ENCODE measurements around the gene RCAN1. TPM values are rescaled to one million over a fixed set of nuclear protein-coding genes. Genes with fewer than 3 reads are reported as not detected.
"Not testable (repeated sequence)": the region's sequence is repeated elsewhere in the genome, so short reads cannot be mapped to it uniquely, and the experiment has no call there.

The RCAN1 gene
- polyA plus RNA-seq, 3 donors = 5.2 to 17.5 (median 15.1) TPM

- H3K9me3 Mint-ChIP-seq; H3K9me3 ChIP-seq (replicated peaks in 1 of 2; ENCODE audit: control insufficient read depth in 1 of 2, insufficient read depth in 1 of 2, low read length in 2 of 2); H3K27me3 Mint-ChIP-seq (ENCODE audit: low read depth in 3 of 3); intact Hi-C loops (cut with micrococcal nuclease); H3K4me1 ChIP-seq (ENCODE audit: control insufficient read depth in 1 of 2, insufficient read depth in 2 of 2, low read length in 2 of 2); H4K20me1 ChIP-seq (ENCODE audit: insufficient read depth, low read length); H3K27me3 ChIP-seq (ENCODE audit: control insufficient read depth in 2 of 2, insufficient read depth in 2 of 2, low read length in 2 of 2); H3K27ac ChIP-seq (ENCODE audit: low read depth in 1 of 2, low read length in 2 of 2); DNase-seq; H3K4me3 Mint-ChIP-seq; H3K4me1 Mint-ChIP-seq; H3K79me2 ChIP-seq (ENCODE audit: insufficient read depth, low read length); H3K4me3 ChIP-seq (replicated peaks in 1 of 3; ENCODE audit: low read depth in 2 of 3, low read length in 3 of 3); H3K36me3 ChIP-seq (replicated peaks in 1 of 2; ENCODE audit: control insufficient read depth in 1 of 2, insufficient read depth in 2 of 2, low read length in 2 of 2); H3K9ac ChIP-seq (ENCODE audit: insufficient read depth, low read length, poor library complexity, severe bottlenecking); H2AFZ ChIP-seq (ENCODE audit: insufficient read depth, low read depth, low read length, poor library complexity, severe bottlenecking); H3K36me3 Mint-ChIP-seq; H3K4me2 ChIP-seq (replicated peaks; ENCODE audit: extremely low read depth, low read length, poor library complexity, severe bottlenecking); H3K27ac Mint-ChIP-seq: not testable (repeated sequence)
- WGBS (ENCODE audit: insufficient coverage) = no CpG with 5 or more reads among the region's 3 CpGs
Measured at GRCh38 chr21:34483435-34483834, 131.5 kb downstream of the RCAN1 start.

DNA sequence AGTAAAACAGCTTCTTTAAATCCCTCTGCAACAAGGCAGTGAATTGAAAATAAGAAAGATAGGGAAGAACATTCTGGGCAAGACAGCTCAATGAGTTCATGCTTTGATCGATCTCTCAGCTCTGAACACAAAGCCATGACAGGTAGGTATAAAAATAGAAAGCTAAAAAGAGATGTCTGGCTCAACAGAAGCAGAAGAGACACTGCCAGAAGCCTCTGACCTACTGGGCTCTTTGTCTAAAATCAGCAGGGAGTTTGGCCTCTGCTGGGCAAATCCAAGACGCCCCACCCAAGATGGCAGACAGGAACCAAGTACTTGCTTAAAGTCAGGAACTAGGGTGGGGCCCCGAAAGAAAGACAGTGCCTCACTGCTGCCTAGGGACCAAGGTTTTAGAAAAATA, 147.6 kb downstream of the RCAN1 start:
- H3K27me3 Mint-ChIP-seq (ENCODE audit: low read depth in 3 of 3); H3K4me2 ChIP-seq (replicated peaks; ENCODE audit: extremely low read depth, low read length, poor library complexity, severe bottlenecking); H3K79me2 ChIP-seq (ENCODE audit: insufficient read depth, low read length); H3K4me3 ChIP-seq (replicated peaks in 1 of 3; ENCODE audit: low read depth in 2 of 3, low read length in 3 of 3); H3K4me3 Mint-ChIP-seq; H3K4me1 Mint-ChIP-seq; H2AFZ ChIP-seq (ENCODE audit: insufficient read depth, low read depth, low read length, poor library complexity, severe bottlenecking); H3K27ac Mint-ChIP-seq; H3K36me3 ChIP-seq (replicated peaks in 1 of 2; ENCODE audit: control insufficient read depth in 1 of 2, insufficient read depth in 2 of 2, low read length in 2 of 2); H3K9ac ChIP-seq (ENCODE audit: insufficient read depth, low read length, poor library complexity, severe bottlenecking); H3K36me3 Mint-ChIP-seq; H3K4me1 ChIP-seq (ENCODE audit: control insufficient read depth in 1 of 2, insufficient read depth in 2 of 2, low read length in 2 of 2); H3K27me3 ChIP-seq (ENCODE audit: control insufficient read depth in 2 of 2, insufficient read depth in 2 of 2, low read length in 2 of 2); H4K20me1 ChIP-seq (ENCODE audit: insufficient read depth, low read length); DNase-seq; intact Hi-C loops (cut with micrococcal nuclease); H3K27ac ChIP-seq (ENCODE audit: low read depth in 1 of 2, low read length in 2 of 2); H3K9me3 Mint-ChIP-seq; H3K9me3 ChIP-seq (replicated peaks in 1 of 2; ENCODE audit: control insufficient read depth in 1 of 2, insufficient read depth in 1 of 2, low read length in 2 of 2): not testable (repeated sequence)
- WGBS (ENCODE audit: insufficient coverage) = no CpG with 5 or more reads among the region's 3 CpGs

Other genes starting within 250 kb of the RCAN1 start
- 10 to 100 TPM in 1 of 3 donors, 1 to 10 TPM in 2; 1.8 to 10.7 (median 4.0) TPM for gene SMIM11, start 239.6 kb downstream of the RCAN1 start, polyA plus RNA-seq
- gene SMIM34, start 191.2 kb downstream of the RCAN1 start, polyA plus RNA-seq = under 1 TPM in 1 of 3 donors, not detected in 2; 0.21 TPM
- 10 to 100 TPM in 1 of 3 donors, 1 to 10 TPM in 2; 1.5 to 15.9 (median 3.2) TPM for gene KCNE1, start 102.9 kb downstream of the RCAN1 start, polyA plus RNA-seq
- not detected for gene CLIC6, start 53.9 kb upstream of the RCAN1 start, polyA plus RNA-seq